Dedifferentiated amniotic fluid mesenchymal stem cell (primary cell): Measurements from ENCODE around the gene KIAA0319L.
A peak's percentile ranks its signal among the peaks of the same experiment; 100 is the strongest.

ENCODE experiments used
- DNase-seq: peaks from one replicate; pipeline ENCODE4 v3.0.0-alpha.2; 2016; ENCODE audit errors: extremely low spot score

KIAA0319L gene

DNA sequence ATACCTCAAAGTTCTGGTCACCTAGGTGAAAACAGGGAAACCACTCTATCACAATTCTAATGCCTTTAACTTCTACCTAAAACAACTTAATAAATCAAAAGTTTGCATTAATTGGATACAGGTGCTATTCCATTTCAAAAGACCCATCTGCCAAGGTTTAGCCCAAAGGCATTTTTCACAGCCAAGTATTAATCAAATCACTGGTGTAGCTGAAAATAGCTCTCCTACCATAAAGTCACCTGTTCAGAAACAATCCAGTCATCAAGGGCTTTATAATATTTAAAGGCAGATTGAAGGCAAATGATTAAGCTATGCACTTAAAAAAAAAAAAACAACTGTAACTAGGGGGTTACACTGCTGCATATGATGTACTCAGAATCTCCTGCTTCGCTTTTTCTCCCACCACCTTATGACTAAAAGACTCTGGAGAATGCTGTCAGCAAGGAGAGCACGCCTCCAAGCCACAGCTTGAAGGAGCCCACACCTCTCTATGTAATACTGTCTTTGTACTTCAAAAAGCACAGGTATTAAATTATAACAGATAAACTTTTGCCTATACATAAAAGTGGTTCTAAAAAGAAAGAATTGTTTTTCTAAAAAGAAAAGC lies 20.5 kb downstream of the KIAA0319L start:
- DNase-seq = no peak

DNA sequence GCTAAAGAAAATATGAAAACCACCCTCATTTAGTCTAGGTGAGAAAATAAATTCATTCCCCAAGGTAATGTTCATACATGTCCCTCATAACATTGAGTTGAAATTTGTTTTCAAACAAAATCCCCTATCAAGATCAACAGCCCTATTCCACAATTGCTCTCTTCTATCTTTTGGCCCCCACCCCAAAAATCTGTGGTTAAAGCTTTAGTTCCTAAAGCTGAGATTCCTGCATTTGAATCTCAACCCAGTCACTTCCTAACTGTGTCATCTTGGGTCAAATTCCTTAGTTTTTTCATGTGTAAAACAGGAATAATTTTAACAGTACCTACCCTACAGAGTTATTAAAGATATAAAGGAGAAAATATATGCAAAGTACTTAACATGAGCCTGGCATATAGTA lies 22.0 kb downstream of the KIAA0319L start:
- DNase-seq = no peak

DNA sequence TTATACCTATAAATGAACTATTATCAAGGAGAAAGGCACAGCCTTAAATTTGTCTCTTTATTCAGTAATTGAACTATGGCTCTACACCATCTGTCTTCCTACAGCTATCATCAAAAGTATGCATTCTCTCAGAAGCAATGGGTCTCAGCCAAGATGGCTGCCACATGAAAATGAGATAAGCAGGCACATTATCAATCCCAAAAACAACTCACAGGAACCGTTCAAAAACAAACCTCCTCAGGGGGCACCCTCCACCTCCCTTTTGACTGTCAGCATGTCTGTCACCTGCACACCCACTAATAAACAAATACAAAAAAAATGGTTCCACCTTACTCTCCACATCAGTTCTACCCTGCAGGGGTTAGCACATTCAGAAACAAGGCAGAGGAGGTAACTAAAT lies 23.6 kb downstream of the KIAA0319L start:
- no peak for DNase-seq

DNA sequence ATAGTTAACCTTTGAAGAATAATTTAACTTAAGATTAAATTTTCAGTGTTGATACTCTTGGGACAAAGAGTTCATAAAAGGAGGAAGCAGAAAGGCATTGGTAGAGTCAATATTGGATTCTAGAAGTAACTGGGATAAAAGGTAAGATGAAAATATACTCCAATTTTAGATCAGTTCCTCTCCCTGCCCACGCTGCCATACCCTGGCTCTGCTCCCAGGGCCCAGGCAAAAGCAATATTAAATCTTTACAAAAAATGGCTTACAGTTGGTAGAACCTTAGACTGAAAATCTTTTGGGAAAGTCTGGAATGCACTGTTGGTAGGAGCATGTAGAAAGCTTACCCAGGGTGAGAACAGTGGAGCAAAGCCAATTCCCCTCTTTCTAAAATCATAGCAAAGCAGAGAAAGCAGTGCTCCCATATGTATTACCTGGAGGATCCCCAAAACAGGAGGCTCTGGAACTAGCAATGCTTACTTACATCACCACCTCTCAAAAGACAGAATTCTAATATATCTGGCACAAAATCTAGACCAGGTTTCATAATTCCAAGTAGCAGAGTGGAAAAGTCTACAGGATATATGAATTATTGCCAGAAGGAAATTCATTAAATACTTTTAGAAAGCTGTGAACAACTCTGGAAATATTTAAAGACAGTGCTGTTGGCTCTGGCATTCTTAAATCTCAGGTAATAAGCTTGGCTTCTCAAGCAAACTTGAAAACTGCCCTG lies 24.5 kb downstream of the KIAA0319L start:
- no peak for DNase-seq

DNA sequence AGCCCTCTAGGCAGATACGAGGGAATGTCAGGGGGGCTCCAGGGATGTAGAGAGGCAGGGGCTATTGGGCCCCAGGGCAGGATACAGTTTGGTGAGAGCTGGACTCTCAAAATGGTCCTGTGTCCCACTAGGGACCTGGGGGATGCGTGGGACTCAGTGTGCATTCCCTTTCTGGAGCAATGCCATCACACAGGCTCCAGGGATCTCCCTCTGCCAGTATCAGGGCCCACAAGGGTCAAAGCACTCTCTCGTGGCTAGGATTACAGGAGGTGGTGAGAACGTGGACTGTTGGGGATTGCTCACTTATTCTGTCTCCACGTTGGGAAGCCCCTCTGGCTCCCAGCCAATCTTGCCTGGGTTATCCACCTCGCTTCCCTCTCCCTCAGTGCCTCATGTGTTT lies 25.8 kb downstream of the KIAA0319L start:
- no peak for DNase-seq

DNA sequence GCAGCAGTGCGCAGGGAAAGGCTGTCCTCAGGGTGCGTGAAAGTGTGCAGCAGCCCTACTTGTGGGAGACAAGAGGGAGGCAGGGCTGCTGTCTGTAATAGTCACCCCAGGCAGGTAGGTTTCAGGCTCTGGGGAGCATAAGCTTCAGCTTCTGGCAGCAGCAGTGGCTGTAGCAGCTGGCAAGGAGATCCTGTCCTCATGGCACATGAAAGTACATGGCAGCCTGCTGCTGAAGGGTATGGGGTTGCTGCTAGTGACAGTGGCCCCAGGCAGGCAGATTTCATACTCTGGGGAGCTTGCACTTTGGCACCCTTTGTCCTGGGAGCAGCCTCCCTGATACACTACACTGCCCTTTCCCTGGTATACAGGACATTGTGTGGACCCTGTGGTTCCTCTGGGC lies 26.3 kb downstream of the KIAA0319L start:
- DNase-seq = no peak

DNA sequence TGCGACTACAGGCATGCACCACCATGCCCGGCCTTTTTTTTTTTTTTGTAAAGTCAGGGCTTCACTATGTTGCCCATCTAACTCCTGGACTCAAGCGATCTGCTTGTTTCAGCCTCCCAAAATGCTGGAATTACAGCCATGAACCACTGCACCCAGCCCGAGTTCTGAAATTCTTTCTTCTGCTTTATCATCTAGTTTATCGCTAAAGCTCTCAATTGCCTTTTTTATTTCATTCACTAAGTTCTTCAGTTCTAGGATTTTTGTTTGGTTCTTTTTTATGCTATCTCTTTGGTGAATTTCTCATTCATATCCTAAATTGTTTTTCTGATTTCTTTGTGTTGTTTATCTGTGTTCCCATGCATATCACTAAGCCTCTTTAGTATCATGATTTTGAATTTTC lies 27.0 kb downstream of the KIAA0319L start:
- DNase-seq = no peak

DNA sequence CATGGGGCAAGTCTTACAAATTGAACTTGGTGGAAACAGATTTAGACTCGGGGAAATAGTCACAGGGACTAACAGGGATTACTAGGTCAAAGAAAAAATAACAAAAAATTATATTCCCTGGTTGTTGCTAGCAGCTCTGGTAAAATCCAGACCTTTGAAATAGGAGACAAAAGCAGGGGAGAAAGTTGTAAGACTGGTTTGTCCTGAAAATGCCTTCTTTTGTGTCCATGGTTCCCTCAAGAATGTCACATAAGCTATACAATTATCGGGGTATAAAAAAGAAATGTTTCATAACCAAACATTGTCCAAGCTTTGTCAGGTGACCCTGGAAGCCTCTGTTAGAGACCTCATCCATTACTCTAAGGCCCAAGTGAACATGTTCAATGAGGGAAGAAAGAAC lies 33.1 kb downstream of the KIAA0319L start:
- DNase-seq = no peak

DNA sequence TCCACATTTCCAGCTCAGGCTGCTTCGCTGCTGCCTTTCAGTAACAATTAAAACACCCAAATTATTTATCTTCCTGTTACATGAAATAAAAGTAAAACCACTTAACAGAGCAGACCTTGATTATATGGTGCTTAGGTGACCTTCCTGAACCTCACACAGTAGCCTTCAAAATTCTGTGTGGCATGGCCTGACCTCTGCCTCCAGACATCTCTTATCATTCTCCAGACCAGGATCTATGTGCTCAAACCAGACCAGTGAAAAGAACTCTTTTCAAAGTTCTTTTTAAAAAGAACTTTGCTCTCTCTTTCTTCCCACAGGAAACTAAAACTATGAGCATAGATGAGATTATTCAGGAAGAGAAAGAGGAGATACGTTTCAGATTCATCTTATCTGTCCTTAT lies 37.8 kb downstream of the KIAA0319L start:
- DNase-seq = no peak

DNA sequence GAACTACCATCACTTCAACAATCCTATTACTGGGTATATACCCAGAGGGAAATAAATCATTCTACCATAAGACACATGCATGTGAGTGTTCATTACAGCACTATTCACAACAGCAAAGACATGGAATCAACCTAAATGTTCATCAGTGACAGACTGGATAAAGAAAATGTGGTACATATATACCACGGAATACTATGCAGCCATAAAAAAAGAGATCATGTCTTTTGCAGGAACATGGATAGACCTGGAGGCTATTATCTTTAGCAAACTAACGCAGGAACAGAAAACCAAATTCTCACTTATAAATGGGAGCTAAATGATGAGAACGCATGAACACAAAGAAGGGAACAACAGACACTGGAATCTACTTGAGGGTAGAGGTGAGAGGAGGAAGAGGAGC lies 39.0 kb downstream of the KIAA0319L start:
- no peak for DNase-seq

DNA sequence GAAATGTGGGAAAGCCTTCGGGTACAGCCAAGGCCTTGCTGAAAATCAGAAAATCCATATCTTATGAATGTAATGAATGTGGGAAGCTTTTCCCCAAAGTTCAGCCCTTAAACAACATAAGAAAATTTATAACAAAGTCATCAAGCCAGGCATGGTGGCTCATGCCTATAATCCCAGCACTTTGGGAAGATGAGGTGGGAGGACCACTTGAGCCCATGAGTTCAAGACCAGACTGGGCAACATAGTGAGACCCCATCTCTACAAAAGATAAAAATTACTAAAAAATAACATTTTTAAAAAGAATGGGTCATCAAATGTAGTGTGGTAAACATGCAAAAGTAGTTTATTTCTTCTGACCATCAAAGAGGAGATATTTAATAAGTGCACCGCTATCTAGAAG lies 45.9 kb downstream of the KIAA0319L start:
- DNase-seq = no peak

DNA sequence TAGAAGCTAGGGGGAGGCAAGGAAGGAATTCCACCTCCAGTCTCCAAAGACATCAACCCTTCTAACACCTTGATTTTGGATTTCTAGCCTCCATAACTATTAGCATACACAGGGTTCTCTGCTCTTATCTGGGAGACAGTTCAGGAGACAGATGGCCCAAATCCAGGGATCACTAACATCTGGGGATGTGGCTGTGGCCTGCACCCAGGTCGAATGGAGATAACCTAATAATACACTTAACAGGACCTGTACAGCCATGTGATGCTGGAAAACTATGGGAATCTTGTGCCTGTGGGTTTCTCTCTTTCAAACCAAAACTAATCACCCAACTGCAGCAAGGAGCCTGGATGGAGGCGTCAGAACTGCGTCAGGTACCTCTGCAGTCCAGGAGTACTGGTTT lies 47.6 kb downstream of the KIAA0319L start:
- DNase-seq = no peak

DNA sequence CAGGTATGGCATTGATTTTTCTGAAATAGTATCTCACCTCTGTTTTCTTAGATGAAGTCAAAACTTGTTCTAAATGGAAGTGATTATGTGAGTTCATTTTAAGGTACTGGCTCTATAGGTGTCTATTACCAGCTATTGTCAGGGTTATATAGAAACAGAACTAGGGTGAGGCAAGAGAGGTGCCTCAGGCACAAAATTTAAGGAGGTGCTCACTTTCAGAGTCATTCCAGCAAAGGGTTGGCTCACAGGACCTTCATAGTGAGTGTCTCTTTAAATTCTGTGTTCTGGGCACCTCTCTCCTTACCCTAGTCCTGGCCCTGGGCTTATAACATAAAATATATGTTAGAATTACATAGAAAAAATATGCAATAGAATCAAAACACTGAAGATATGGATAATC lies 49.3 kb downstream of the KIAA0319L start:
- DNase-seq = no peak

DNA sequence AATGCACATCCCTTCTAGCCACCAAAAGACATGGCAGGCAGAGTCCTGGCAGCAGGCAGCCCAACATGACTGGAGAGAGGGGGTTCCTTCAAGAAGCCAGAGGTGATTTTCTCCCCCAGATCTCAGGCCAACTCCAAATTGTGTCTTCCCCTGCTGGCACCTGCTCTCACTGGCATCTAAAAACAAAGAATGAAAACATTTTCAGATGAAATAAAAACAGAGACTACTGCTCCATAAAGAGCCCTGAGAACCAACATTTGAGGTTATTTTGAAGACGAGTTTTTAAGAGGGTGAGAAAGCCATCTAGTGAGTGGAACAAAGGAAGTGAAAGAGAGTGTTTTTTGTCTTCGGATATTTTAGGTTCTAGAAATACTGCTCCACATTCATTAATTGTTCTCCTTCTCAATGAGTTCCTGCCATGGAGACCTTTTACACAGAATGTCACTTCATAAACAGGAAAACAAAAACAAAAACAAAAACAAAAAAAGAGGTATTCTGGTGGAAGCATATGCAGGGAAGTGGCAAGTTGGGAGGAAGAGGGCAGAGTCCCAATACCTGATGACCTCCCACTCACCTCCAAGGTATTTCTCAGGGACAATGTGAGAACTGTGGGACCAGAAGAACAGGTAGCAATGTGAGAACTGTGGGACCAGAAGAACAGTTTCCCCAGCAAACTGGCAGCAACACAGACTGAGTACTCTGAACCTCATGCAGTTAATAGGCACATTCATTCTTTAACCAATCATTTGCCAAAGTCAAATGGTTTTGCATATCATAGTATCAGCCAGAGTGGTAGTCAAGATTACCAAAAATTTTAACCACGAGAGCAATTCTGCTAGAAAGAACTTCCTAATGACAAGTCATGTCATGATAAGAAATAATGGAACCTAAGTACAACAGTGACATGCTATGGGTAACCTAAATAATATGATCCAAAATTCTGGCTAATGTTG lies 50.0 kb downstream of the KIAA0319L start:
- no peak for DNase-seq

DNA sequence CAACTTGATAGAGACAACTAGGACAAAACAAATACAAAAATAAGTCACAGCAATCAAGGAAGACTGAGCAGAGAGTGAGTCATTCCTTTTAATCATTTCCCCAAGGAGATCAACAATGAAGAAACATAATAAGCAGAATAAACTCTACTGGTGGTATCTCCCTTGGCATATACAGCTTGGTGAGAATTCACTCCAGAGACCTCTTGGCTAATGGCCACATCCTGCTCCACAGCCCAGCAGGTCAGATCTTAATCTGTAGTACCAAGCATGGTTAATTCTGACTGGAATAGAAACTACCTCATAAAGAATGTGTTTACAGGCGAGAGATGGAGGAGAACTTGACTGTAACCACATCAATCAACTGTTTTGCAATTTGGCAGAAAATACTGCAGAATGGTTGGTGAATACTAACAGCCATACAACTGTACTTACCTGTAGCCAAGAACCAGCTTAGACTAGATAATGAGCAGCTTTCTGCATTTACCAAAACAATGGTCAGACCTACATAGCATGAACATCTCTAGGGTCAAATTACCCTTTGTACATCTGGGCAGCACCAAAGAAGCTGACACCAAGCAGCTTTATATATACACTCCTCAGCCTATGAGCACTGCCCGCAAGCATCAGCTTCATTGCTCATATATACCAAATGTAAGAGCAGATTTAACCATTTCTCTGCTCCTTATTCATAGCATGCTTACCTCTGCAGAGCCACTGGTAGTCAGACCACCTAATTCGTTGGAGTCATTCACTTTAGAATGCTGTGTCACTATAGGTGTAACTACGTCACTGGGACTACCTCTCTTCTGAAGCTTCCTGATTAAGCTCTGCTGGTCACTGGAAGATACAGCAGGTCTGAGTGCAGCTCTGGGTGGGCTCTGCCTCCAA lies 51.0 kb downstream of the KIAA0319L start:
- peak; percentile 56 for DNase-seq

DNA sequence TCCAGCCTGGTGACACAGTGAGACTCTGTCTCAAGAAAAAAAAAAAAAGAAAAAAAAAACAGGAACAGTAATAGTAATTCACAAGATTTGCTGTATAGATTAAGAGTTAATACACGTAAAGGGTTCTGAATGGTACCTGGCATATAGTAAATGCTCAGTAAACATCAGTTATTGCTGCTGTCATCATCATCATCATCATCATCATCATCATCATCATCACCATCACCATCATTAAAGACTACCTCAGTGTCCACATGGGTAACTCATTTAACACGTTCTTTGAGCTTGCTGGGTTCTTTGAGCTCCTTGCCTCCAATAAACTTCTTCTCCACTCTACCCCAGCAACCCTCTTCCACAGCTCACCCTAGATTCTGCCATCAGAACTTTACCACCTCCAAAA lies 55.0 kb downstream of the KIAA0319L start:
- no peak for DNase-seq

DNA sequence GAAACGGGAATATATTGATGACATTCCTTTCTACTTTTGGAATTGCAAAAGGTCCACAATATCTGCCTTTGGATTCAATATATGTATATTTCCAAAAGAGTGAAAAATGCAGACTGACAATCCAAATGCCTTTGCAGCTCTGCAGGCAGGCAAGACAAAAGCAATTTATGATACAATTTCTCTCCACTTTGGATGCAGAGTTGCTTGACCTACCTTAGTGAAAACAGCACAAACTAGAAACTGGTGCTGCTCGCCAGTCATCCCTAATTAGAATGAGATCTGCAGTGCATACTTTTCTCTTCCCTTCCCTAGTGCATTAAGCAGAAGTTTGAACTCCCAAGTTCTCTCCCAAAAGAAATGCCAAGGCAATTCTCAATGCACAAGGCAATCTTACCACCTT lies 56.8 kb downstream of the KIAA0319L start:
- no peak for DNase-seq

DNA sequence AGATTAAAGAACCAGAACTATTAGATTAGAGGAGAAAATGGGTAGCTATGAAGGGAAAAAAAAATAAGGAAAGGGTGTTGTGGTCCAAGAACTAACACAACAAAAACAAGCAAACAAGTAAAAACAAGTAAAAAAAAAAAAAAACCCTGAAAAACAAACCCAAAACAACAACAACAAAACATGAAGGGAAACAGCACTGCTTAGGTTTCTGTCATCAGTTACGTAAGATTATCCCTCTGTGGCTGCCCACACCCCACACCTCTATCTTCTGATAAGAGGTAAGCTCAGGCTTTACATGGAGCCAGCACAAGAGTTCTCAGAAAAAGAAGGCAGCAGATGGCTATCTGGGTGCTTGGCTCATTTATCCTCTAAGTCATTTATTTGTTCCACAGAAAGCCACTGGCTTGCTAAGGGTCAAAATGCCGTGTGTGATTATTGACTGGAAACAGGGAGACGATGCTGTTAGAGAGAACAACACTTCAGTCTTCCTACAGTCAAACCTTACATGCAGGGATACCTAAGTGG lies 57.5 kb downstream of the KIAA0319L start:
- no peak for DNase-seq

DNA sequence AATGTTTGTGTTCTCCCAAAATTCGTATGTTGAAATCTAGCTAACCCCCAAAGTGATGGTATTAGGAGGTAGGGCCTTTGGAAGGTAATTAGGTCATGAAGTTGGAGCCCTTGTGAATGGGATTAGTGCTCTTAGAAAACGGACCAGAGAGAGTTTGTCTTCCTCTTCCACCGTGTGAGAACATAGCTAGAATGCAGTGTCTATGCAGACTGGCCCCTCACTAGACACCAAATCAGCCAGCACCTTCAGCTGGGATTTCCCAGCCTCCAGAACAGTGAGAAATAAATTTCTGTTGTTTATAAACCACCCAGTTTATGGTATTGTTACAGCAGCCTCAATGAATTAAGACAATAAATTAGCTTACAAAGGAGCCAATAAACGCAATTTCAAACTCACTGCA lies 58.0 kb downstream of the KIAA0319L start:
- no peak for DNase-seq

DNA sequence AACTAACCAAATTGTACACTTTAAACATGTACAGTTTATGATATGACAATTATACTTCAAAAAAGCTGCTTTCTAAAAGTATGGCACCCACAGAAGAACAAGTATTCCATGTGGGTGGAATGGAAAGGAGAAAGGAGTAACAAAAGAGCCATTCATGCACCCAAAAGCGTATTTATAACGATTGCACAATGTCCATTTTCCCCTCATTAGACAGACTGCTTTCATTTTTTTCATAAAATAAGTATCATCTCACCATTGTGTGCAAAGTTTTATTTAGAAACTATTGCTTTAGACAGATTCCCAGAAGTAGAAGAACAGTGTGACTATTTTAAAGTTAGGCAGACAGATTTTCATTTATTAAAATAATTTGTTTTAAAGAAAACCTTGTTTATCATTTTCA lies 59.6 kb downstream of the KIAA0319L start:
- no peak for DNase-seq

DNA sequence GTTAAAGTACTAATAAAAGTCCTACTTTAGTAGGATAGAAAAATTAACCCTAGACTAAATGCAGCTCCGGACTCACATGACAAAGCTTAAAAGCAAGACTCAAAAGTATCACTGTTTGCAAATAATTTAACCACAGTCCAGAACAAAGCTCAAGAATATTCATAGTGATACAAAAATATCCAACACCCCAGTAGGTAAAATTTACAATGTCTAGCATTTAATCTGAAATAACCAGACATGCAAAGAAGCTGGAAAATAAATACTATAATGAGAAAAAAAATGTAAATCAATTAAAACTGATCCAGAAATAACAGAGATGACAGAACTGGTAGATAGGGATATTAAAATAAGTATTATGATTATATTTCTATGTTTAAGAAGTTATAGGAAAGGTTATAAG lies 67.0 kb downstream of the KIAA0319L start:
- no peak for DNase-seq

DNA sequence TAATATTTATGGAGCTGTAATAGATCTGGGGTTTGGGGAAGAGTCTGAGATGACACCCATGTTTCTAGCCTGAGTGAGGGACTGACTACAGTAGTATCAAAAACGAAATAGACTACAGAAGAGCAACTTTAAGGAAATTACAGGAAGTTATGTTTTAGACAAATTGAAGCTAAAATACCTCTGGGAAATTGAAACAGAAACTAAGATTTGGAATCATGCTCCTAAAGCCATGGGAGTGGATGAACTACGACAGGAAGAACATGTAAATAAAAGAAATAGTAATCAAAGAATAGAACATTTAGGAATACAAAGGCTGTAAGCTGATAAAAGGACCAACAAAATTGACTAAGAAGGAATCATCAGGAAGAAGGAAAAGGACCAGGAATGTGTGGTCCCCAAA lies 68.9 kb downstream of the KIAA0319L start:
- DNase-seq = no peak
